NCI-H526 (cell line): Measurements from ENCODE around the gene DAG1.

Experiments used
- DNase-seq, 2 experiments: peaks; one replicate each; lab custom pipeline; 2025; lab: John Stamatoyannopoulos, UW

The DAG1 gene

GRCh38 chr3:49469936-49470713 lies at the start of gene DAG1:
DAG1 (plus strand) TSS chr3:49470267; CDS start chr3:49510535, 40,268 bp downstream.
- peak; percentile 86 to 97 for DNase-seq

DNA sequence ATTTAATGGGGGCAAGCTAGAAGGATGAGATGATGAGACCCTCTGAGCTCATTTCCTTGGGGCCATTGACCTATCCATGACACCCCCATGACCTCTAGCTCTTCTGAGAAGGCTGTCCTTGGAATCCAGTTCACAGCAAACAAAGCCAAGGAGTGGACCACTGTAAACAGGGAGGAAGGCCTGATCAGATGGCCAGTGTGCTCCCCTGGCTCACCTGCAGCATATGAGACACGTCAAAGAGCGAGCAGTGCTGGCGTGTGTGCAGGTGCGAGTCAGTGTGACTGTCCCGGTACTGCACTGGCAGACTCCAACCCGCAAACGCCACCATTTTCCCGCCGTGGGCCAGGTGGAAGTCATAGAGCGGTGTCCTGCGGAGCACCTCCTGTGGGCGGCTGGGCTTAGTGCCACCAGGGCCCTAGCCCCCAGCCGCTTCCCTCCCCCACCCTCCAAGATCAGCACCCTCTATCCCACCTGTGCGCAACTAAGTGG lies 48.1 kb upstream of the DAG1 start:
- DNase-seq, result no peak

- no peak for DNase-seq
Measured at GRCh38 chr3:49422379-49423248, 47.5 kb upstream of the DAG1 start, which contains the start of gene AMT. AMT (minus strand) TSS chr3:49422473; CDS start chr3:49422450, 23 bp downstream.

GRCh38 chr3:49424816-49425215 lies 45.3 kb upstream of the DAG1 start:
- no peak for DNase-seq

DNA sequence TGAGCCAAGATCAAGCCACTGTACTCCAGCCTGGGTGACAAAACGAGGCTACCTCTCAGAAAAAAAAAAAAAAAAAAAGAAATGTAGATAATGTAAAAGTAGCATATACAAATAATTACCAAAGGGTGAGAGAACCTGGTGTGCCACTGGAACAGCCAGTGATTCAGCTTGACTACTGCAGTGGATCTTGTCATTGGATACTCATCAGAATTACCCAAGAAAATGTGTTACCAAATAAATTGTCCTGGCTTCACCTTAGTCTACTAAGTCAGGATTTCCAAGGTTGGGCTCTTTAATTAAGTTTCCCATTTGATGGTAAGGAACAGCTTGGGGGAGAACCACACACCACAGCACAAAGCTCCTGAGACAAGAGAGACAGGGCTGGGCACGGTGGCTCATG lies 42.5 kb upstream of the DAG1 start:
- DNase-seq, result no peak

- no peak for DNase-seq
Measured at GRCh38 chr3:49428752-49429080, 41.4 kb upstream of the DAG1 start.

GRCh38 chr3:49434731-49435130 lies 35.3 kb upstream of the DAG1 start:
- DNase-seq, result no peak

- no peak for DNase-seq
Measured at GRCh38 chr3:49445391-49445790, 24.7 kb upstream of the DAG1 start.

GRCh38 chr3:49453621-49454020 lies 16.4 kb upstream of the DAG1 start:
- no peak for DNase-seq

DNA sequence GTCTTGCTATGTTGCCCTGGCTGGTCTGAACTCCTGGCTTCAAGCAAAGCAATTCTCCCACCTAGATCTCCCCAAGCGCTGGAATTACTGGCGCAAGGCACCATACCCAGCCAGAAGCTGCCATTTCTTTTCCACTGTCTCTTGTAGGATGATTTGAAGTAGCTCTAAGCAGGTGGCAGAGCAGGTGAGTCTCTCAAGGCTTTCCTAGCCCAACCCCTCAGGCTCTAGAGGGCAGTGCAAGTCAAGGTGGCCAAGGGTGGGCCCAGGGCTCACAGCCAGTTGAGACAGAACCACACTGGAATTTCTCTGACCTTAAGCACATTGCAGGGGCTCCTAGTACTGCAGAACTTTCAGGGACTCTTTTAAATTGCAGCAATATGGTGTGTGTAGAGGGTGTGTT lies 15.6 kb upstream of the DAG1 start:
- peak; percentile 20 to 52 for DNase-seq

DNA sequence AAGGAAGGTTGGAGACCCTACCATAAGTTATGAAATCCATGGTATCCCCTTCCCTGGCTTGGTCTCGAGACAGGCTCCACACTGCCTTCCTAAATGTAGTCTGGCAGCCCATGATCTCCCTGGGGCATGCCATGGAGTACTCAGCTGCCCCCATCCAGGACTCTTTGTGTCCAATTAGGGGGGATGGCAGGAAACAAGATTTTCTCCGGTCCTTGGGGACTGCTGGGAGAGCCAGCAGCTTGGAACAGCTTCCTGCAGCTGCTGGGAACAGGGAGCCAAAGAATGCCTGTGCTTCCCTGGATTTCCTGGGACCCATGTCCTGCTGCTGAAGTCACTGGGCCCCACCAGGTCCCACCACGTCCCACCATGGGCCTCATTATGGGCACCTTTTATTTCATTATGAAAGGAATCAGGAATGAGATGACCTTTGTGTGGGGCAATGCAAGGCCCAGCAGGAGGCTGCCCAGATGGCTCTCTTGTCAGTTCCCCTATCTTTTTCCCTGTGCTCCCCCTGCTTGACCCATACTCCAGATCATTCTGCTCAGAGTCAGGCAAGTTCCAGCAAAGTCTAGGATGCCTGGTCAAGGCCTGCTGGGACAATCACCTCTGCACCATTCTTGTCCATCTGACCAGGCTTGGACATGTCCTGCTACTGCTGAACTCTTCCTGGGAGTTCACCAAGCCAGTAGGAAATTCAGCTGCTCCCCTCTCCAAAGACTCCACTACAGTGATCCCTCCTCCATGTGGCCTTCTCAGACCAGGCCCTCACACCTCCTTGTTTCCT lies 15.0 kb upstream of the DAG1 start:
- no peak for DNase-seq

DNA sequence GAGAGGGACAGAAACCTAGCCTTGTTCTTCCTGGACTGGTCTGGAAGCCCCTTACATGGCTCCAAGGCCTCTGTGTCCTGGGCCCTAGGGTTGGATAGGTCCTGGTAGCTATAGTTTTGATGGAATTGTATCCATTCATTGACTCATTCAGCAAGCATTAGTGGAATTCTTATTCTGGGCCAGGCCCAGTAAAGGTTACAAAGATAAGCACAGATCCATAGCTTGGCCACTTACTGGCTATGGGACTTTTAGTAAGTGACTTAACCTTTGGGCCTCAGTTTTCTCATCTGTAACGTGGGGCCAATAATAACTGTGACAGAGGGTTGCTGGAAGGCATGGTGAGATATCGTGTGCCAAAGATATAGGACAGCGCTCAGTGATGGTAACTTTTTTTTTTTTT lies 13.6 kb upstream of the DAG1 start:
- no peak for DNase-seq

GRCh38 chr3:49460188-49460890 lies 9.7 kb upstream of the DAG1 start:
- no peak for DNase-seq

GRCh38 chr3:49460956-49461355 lies 9.1 kb upstream of the DAG1 start:
- DNase-seq, result no peak

- DNase-seq, result no peak
Measured at GRCh38 chr3:49461443-49462171, 8.5 kb upstream of the DAG1 start.

DNA sequence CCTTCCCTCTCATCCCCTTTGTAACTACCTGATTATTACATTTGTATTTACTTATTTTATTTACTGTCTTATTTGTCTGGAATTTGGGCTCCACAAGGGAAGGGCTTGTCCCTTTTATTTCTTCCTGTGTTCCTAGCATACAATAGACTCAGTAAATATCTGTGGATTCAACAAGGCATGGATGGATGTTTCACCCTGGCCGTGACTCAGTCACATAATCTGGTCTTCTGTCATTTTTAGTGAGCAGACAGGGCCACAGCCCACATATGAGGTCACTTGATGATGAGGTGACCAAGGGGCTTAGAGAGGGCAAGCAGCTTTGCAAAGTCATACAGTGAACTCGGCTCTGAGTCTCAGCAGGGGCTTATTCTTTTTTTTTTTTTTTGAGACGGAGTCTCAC lies 7.8 kb upstream of the DAG1 start:
- no peak for DNase-seq

GRCh38 chr3:49465270-49466034 lies 4.6 kb upstream of the DAG1 start:
- peak in 1 of 2 experiments; percentile 17 for DNase-seq

DNA sequence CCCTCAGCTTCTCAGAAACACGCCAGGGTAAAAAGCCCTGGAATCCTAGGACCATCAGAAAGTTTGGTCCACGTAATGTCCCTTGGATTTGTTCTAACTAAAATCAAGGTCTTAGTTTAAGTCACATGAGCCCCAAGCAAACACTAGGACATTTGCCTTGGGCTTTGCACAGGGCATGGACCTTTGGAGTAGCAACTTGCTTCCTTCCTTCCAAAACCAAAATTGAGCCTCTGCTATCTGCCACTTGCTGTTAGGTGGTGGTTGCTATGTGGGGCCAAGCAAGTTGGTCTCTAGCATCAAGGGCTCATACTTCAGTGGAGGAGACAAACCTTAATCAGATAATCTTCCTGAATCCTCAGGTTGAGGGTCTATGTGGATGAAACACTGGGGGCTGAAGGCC lies 4.0 kb upstream of the DAG1 start:
- DNase-seq, result no peak

DNA sequence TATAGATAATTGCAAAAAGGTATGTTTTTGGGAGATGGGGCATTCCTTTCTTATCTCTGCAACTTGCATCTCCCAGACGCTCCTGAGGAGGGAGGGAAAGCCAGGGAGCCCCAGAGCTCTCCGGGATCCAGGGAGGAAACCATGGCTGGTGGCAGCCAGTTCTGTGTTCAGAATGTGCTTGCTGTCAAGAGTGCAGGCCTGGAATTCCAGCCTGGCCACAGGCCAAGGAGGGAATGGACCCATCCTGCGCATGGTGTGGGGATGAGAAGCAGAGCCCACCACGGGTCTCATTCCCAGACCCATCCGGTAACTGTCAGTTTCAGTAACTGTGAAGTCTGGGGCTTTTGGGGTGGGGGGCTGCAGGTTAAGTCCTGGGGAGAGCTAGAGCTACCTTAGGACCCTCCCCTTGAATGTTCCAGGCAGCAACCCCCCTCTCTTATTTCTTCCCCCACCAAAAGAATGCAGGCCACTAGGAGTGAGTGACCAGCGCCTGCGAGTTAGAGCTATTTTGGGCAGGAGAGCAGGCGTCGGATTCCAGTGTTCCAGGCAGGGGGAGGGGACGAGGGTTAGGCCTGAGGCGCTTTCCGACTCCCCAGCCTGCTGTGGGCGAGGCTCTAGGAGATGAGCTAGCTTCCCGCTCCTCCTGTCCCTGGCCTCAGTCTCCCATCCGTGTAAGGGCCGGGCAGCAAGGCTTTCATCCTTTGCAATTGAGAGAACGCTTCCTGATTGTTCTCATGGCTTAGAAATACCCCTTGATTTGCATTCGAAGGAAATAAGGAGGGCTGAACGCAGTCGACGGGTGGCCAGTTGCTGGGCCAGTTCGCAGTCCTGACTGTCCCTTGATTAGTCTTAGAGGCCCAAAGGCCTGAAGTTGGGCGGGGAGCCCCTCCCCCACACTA lies 781 bp upstream of the DAG1 start:
- DNase-seq, result peak; percentile 65 to 81
